Stimulated activated CD4-positive, alpha-beta T cell treated with anti-CD3 and anti-CD28 coated beads, Interleukin-1b, Interleukin-23, amount 100 ng/mL, for 48 hours (primary cell): ENCODE measurements around the gene ACO2.
A peak's percentile ranks its signal among the peaks of the same experiment; 100 is the strongest.
"Not testable (repeated sequence)": the region's sequence is repeated elsewhere in the genome, so short reads cannot be mapped to it uniquely, and the experiment has no call there.

ENCODE experiments used
- DNase-seq: peaks from one replicate; pipeline ENCODE4 v3.0.0-alpha.2; 2020

The ACO2 gene

GRCh38 chr22:41468381-41469217 lies at the start of gene ACO2, which contains the start of gene PHF5A:
Gene ACO2, plus strand, starts transcription at chr22:41469117. Its CDS starts 30 bp downstream, at chr22:41469147.
Gene PHF5A, minus strand, starts transcription at chr22:41468692. Its CDS starts 39 bp downstream, at chr22:41468653.
- DNase-seq, result peak; percentile 97

GRCh38 chr22:41425660-41426365 lies 43.1 kb upstream of the ACO2 start:
- DNase-seq, result peak; percentile 52

GRCh38 chr22:41429232-41429950 lies 39.5 kb upstream of the ACO2 start:
- no peak for DNase-seq

- DNase-seq, result no peak
These were observed 39.0 kb upstream of the ACO2 start for GRCh38 chr22:41429951-41430332.

GRCh38 chr22:41431656-41432055 lies 37.3 kb upstream of the ACO2 start:
- no peak for DNase-seq

GRCh38 chr22:41433480-41433879 lies 35.4 kb upstream of the ACO2 start:
- DNase-seq, result not testable (repeated sequence)

- not testable (repeated sequence) for DNase-seq
These were observed 34.4 kb upstream of the ACO2 start for GRCh38 chr22:41434361-41435003.

GRCh38 chr22:41435560-41435959 lies 33.4 kb upstream of the ACO2 start:
- DNase-seq, result no peak

GRCh38 chr22:41436322-41437113 lies 32.4 kb upstream of the ACO2 start:
- DNase-seq, result no peak

GRCh38 chr22:41437198-41437597 lies 31.7 kb upstream of the ACO2 start:
- no peak for DNase-seq

GRCh38 chr22:41440511-41440910 lies 28.4 kb upstream of the ACO2 start:
- not testable (repeated sequence) for DNase-seq

GRCh38 chr22:41442240-41442792 lies 26.6 kb upstream of the ACO2 start:
- DNase-seq, result no peak

GRCh38 chr22:41444360-41445128 lies 24.4 kb upstream of the ACO2 start:
- DNase-seq, result peak; percentile 92

- peak; percentile 24 for DNase-seq
These were observed 23.5 kb upstream of the ACO2 start for GRCh38 chr22:41445129-41446056.

- peak; percentile 13 for DNase-seq
These were observed 22.8 kb upstream of the ACO2 start for GRCh38 chr22:41446057-41446501.

GRCh38 chr22:41446639-41447434 lies 22.1 kb upstream of the ACO2 start, which contains the start of gene TOB2:
Gene TOB2, minus strand, starts transcription at chr22:41446801. Its CDS starts 9,456 bp downstream, at chr22:41437345.
- DNase-seq, result peak; percentile 95

GRCh38 chr22:41447435-41448188 lies 21.3 kb upstream of the ACO2 start:
- DNase-seq, result peak; percentile 61
